Sciatic nerve (tissue), 2 donors: Measurements from ENCODE around the gene KPNA3. TPM values are rescaled to one million over a fixed set of nuclear protein-coding genes. Genes with fewer than 3 reads are reported as not detected.

Source experiments
- ATAC-seq: fragments of 200-7000 bp; cut with Tn5 transposase; one replicate; pipeline ENCODE4 v1.9.1; 2020; ENCODE audit warnings: mild to moderate bottlenecking, moderate library complexity
- DNase-seq: peaks from one replicate; pipeline ENCODE4 v3.0.0-alpha.2; 2020; ENCODE audit warnings: low spot score
- intact Hi-C: fragments of 100-400 bp; cut with DNase I; formaldehyde crosslinking; loops from one replicate; pipeline ENCODE4 v1.14.2; 2022
- total RNA-seq: library from RNA; stranded (reverse); fragmentation: NEBNext Ultra II Directional; extraction: Animal tissue kit (Norgen Biotek cat#: 25700); gene quantifications from one replicate; pipeline ENCODE4 v1.2.1, GENCODE V29; 2021
- donor health status: DM: no; HTN: no; CAD: no.
- donor health status: DM: no; HTN: no; CAD: no.

Gene KPNA3
- total RNA-seq, 1 donor from 2014 or later: 31.7 TPM

DNA sequence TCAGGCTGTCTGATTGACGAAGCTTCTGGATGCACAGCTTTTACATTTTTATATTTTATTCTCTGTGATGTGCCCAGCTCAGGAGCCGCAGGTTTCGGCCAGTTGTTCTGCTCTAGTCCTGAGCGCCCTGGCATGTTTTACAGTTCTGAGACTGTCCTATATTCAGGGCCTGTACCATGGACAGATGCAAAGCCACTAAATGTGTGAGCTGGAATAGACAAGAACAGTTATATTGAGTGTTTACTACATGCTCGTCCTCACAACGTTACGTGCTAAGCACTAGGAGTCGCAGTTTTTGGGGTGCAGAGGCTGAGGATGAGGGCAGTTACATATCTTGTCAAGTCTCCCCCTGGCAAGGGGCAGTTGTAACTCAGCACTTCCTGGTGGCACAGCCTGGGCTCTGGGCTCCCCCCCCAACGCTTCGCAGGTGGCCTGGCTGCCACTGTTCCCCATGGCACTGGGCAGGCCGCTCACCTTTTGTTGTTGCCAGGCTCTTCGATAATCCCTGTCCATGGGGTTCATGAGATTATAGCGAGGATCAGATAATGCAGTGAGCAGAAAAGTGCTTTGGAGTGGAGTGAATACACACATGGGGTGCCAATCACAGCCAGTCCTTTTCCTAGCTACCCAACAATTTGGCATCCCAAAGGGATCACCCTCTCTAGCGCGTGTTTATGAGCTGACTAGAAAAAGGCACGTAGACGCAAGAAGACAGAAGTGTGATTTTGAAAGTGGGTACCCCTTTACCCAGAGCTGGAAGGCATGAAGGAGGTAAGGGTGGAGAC, 140.7 kb downstream of the KPNA3 start:
- intact Hi-C loops: no loop called here
- ATAC-seq (no peak), DNase-seq (no peak)

DNA sequence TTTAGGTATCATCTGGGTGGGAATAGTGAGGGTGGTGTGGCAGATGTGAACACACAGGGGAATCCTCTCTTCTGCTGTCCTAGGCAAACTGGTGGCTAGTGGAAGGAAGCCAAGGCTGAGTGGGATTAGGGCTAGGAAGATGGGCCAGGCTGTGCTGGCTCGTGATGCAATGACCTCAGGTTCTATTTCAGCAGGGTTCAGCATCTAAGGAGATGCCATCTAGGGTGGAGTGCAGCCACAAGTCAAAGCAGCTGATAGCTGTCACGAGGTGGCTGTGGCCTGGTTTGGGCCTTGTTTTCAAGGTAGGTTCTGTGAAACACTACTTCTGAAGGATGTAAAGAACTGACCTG, 142.5 kb downstream of the KPNA3 start:
- DNase-seq (no peak), ATAC-seq (no peak)
- intact Hi-C loops: no loop called here

Other genes with a start within 250 kb of the KPNA3 start
- gene RCBTB1, start 207.1 kb downstream of the KPNA3 start, total RNA-seq: 18.9 TPM
- gene ARL11, start 164.2 kb downstream of the KPNA3 start, total RNA-seq: 1.1 TPM
- 38.9 TPM for gene EBPL, start 101.2 kb downstream of the KPNA3 start, total RNA-seq
- 7.8 TPM for gene SPRYD7, start 143.7 kb upstream of the KPNA3 start, total RNA-seq
- 25.1 TPM for gene TRIM13, start 204.4 kb upstream of the KPNA3 start, total RNA-seq
- gene KCNRG, start 222.8 kb upstream of the KPNA3 start, total RNA-seq: 0.45 TPM